ENCODE results near the gene UQCC2. TPM values are rescaled to one million over a fixed set of nuclear protein-coding genes. Genes with fewer than 3 reads are reported as not detected.

The UQCC2 gene
- total and polyA plus RNA-seq, 4 experiments from 2014 or later, result 22.8 to 57.9 (median 34.6) TPM

GRCh38 chr6:33714385-33715040, 3.0 kb upstream of the UQCC2 start:
- H3K36me3 ChIP-seq (ENCODE audit: insufficient read depth, low read length), result peaks cover 2% of the 10 kb centered on the region
- no peak for DNase-seq
- H3K27ac ChIP-seq (ENCODE audit: low read depth, low read length), result no peak overlapping the region
- H3K9me3 ChIP-seq (ENCODE audit: control insufficient read depth in 1 of 2, low read length in 2 of 2), result no peaks in the 10 kb centered on the region
- Mint-ChIP-seq H3K27me3 (no peaks in the 10 kb centered on the region), H3K9me3 (no peaks in the 10 kb centered on the region), H3K36me3 (peaks cover 0 to 9% of the 10 kb centered on the region in 2 donors), H3K4me3 (no peak overlapping the region), H3K27ac (no peak overlapping the region), H3K4me1 (peaks cover 15 to 25% (median 22%) of the 10 kb centered on the region in 4 donors)
- H3K4me1 ChIP-seq (ENCODE audit: insufficient read depth, low read length), result peaks cover 20% of the 10 kb centered on the region
- no peak overlapping the region for H3K4me3 ChIP-seq (ENCODE audit: low read length in 2 of 2)
- ChIA-PET POLR2A (ENCODE audit: partially characterized antibody) (interaction anchor here (1.3 kb wide), 1 partner anchor 94 kb away, joined by 3 read pairs; the partner anchor contains the start of gene ITPR3), CTCF (ENCODE audit: partially characterized antibody) (interaction anchor here (1.2 to 2.9 kb wide), 6 partner anchors 14 to 130 kb away, joined by 3 to 10 read pairs (median 4); no protein-coding TSS in a partner anchor)
- intact Hi-C loops (cut with micrococcal nuclease), result loop anchor here (5.0 to 10.0 kb wide), 3 partner anchors 260 to 523 kb away; partner anchors contain the start of genes CUTA, HMGA1, PHF1 and ZBTB9
- no peaks in the 10 kb centered on the region for H3K27me3 ChIP-seq (ENCODE audit: insufficient read depth, low read length)

- intact Hi-C loops (cut with micrococcal nuclease), result loop anchor here (5.0 to 10.0 kb wide), 3 partner anchors 259 to 524 kb away; partner anchors contain the start of genes CUTA, HMGA1, PHF1 and ZBTB9
- CTCF ChIA-PET (ENCODE audit: partially characterized antibody), result interaction anchor here (1.3 to 2.9 kb wide), 5 partner anchors 9 to 129 kb away, joined by 3 to 10 read pairs (median 5); no protein-coding TSS in a partner anchor
- Mint-ChIP-seq H3K36me3 (peaks cover 4 to 12% of the 10 kb centered on the region in 2 donors), H3K9me3 (no peaks in the 10 kb centered on the region), H3K4me1 (peaks cover 20 to 30% (median 23%) of the 10 kb centered on the region in 4 donors), H3K27ac (no peak overlapping the region), H3K4me3 (no peak overlapping the region), H3K27me3 (no peaks in the 10 kb centered on the region)
- POLR2A ChIA-PET (ENCODE audit: partially characterized antibody), result no interaction called here
- Histone ChIP-seq H3K4me3 (ENCODE audit: low read length in 2 of 2) (no peak overlapping the region), H3K4me1 (ENCODE audit: insufficient read depth, low read length) (peaks cover 22% of the 10 kb centered on the region), H3K36me3 (ENCODE audit: insufficient read depth, low read length) (peaks cover 5% of the 10 kb centered on the region), H3K9me3 (ENCODE audit: control insufficient read depth in 1 of 2, low read length in 2 of 2) (no peaks in the 10 kb centered on the region), H3K27ac (ENCODE audit: low read depth, low read length) (no peak overlapping the region), H3K27me3 (ENCODE audit: insufficient read depth, low read length) (no peaks in the 10 kb centered on the region)
- no peak for DNase-seq
Observed at GRCh38 chr6:33713786-33714185, 2.3 kb upstream of the UQCC2 start.

GRCh38 chr6:33712914-33713313, 1.4 kb upstream of the UQCC2 start:
- Histone ChIP-seq H3K27me3 (ENCODE audit: insufficient read depth, low read length) (no peaks in the 10 kb centered on the region), H3K27ac (ENCODE audit: low read depth, low read length) (no peak overlapping the region), H3K36me3 (ENCODE audit: insufficient read depth, low read length) (peaks cover 11% of the 10 kb centered on the region), H3K4me1 (ENCODE audit: insufficient read depth, low read length) (peaks cover 22% of the 10 kb centered on the region), H3K9me3 (ENCODE audit: control insufficient read depth in 1 of 2, low read length in 2 of 2) (no peaks in the 10 kb centered on the region), H3K4me3 (ENCODE audit: low read length in 2 of 2) (no peak overlapping the region)
- H3K9me3 Mint-ChIP-seq, result no peaks in the 10 kb centered on the region
- CTCF ChIA-PET (ENCODE audit: partially characterized antibody), result interaction anchor here (1.1 to 2.9 kb wide), 6 partner anchors 10 to 128 kb away, joined by 3 to 10 read pairs (median 4); no protein-coding TSS in a partner anchor
- POLR2A ChIA-PET (ENCODE audit: partially characterized antibody), result no interaction called here
- no peak overlapping the region for H3K27ac Mint-ChIP-seq
- peaks cover 20 to 30% (median 27%) of the 10 kb centered on the region in 4 donors for H3K4me1 Mint-ChIP-seq
- peak overlapping the region in 2 of 8 donors; percentile 8 to 49 for H3K4me3 Mint-ChIP-seq
- intact Hi-C loops (cut with micrococcal nuclease), result loop anchor here (5.0 to 10.0 kb wide), 3 partner anchors 258 to 524 kb away; partner anchors contain the start of genes CUTA, HMGA1, PHF1 and ZBTB9
- DNase-seq, result no peak
- H3K27me3 Mint-ChIP-seq, result no peaks in the 10 kb centered on the region
- peaks cover 4 to 14% of the 10 kb centered on the region in 2 donors for H3K36me3 Mint-ChIP-seq

GRCh38 chr6:33710296-33711121, 991 bp downstream of the UQCC2 start:
- Mint-ChIP-seq H3K4me3 (peak overlapping the region; percentile 96 to 99 (median 98)), H3K4me1 (peaks cover 23 to 38% (median 29%) of the 10 kb centered on the region in 4 donors), H3K36me3 (peaks cover 4 to 26% of the 10 kb centered on the region in 2 donors), H3K27ac (peak overlapping the region; percentile 93 to 99 (median 98)), H3K9me3 (no peaks in the 10 kb centered on the region), H3K27me3 (no peaks in the 10 kb centered on the region)
- ChIA-PET POLR2A (ENCODE audit: partially characterized antibody) (interaction anchor here (0.6 to 2.1 kb wide), 16 partner anchors 8 to 472 kb away, joined by 3 to 26 read pairs (median 6); partner anchors contain the start of genes BAK1 and ITPR3), CTCF (ENCODE audit: partially characterized antibody) (interaction anchor here (0.6 to 2.6 kb wide), 20 partner anchors 8 to 726 kb away, joined by 3 to 21 read pairs (median 6); no protein-coding TSS in a partner anchor)
- DNase-seq, result no peak
- H3K27me3 ChIP-seq (ENCODE audit: insufficient read depth, low read length), result no peaks in the 10 kb centered on the region
- peak overlapping the region; percentile 84 for H3K27ac ChIP-seq (ENCODE audit: low read depth, low read length)
- H3K4me3 ChIP-seq (ENCODE audit: low read length in 2 of 2), result peak overlapping the region; percentile 58 to 89
- H3K36me3 ChIP-seq (ENCODE audit: insufficient read depth, low read length), result peaks cover 11% of the 10 kb centered on the region
- H3K9me3 ChIP-seq (ENCODE audit: control insufficient read depth in 1 of 2, low read length in 2 of 2), result no peaks in the 10 kb centered on the region
- H3K4me1 ChIP-seq (ENCODE audit: insufficient read depth, low read length), result peaks cover 22% of the 10 kb centered on the region
- intact Hi-C loops (cut with micrococcal nuclease), result loop anchor here (1.0 to 10.0 kb wide), 8 partner anchors 14 to 527 kb away; partner anchors contain the start of genes CUTA, HMGA1, ITPR3 and LEMD2

- Histone ChIP-seq H3K27me3 (ENCODE audit: insufficient read depth, low read length) (no peaks in the 10 kb centered on the region), H3K4me1 (ENCODE audit: insufficient read depth, low read length) (peaks cover 22% of the 10 kb centered on the region), H3K4me3 (ENCODE audit: low read length in 2 of 2) (no peak overlapping the region), H3K27ac (ENCODE audit: low read depth, low read length) (no peak overlapping the region), H3K36me3 (ENCODE audit: insufficient read depth, low read length) (peaks cover 11% of the 10 kb centered on the region), H3K9me3 (ENCODE audit: control insufficient read depth in 1 of 2, low read length in 2 of 2) (no peaks in the 10 kb centered on the region)
- no peaks in the 10 kb centered on the region for H3K9me3 Mint-ChIP-seq
- H3K36me3 Mint-ChIP-seq, result peaks cover 4 to 26% of the 10 kb centered on the region in 2 donors
- H3K27ac Mint-ChIP-seq, result peak overlapping the region in 6 of 7 donors; percentile 12 to 98 (median 74)
- no peaks in the 10 kb centered on the region for H3K27me3 Mint-ChIP-seq
- intact Hi-C loops (cut with micrococcal nuclease), result loop anchor here (5.0 to 10.0 kb wide), 3 partner anchors 255 to 528 kb away; partner anchors contain the start of genes CUTA, HMGA1, PHF1 and ZBTB9
- DNase-seq, result no peak
- ChIA-PET POLR2A (ENCODE audit: partially characterized antibody) (interaction anchor here (1.4 kb wide), 1 partner anchor 9 kb away, joined by 5 read pairs; no protein-coding TSS in a partner anchor), CTCF (ENCODE audit: partially characterized antibody) (interaction anchor here (0.9 to 2.6 kb wide), 5 partner anchors 9 to 124 kb away, joined by 4 to 21 read pairs (median 7); no protein-coding TSS in a partner anchor)
- peak overlapping the region in 6 of 8 donors; percentile 5 to 99 (median 52) for H3K4me3 Mint-ChIP-seq
- peaks cover 23 to 41% (median 29%) of the 10 kb centered on the region in 4 donors for H3K4me1 Mint-ChIP-seq
Observed at GRCh38 chr6:33709605-33710295, 1.8 kb downstream of the UQCC2 start.

- DNase-seq, result no peak
- no peak overlapping the region for H3K27ac Mint-ChIP-seq
- intact Hi-C loops (cut with micrococcal nuclease), result no loop called here
Observed at GRCh38 chr6:33708516-33709204, 2.8 kb downstream of the UQCC2 start.

More at GRCh38 chr6:33708516-33709204, 2.8 kb downstream of the UQCC2 start:
- Mint-ChIP-seq H3K27me3 (no peaks in the 10 kb centered on the region), H3K4me3 (no peak overlapping the region), H3K9me3 (no peaks in the 10 kb centered on the region), H3K36me3 (peaks cover 4 to 29% of the 10 kb centered on the region in 2 donors), H3K4me1 (peaks cover 23 to 41% (median 30%) of the 10 kb centered on the region in 4 donors)
- POLR2A ChIA-PET (ENCODE audit: partially characterized antibody), result interaction anchor here (1.4 kb wide), 1 partner anchor 8 kb away, joined by 5 read pairs; no protein-coding TSS in a partner anchor
- H3K27ac ChIP-seq (ENCODE audit: low read depth, low read length), result no peak overlapping the region
- CTCF ChIA-PET (ENCODE audit: partially characterized antibody), result interaction anchor here (0.9 to 1.4 kb wide), 3 partner anchors 8 to 122 kb away, joined by 4 to 7 read pairs (median 4); no protein-coding TSS in a partner anchor
- no peak overlapping the region for H3K4me3 ChIP-seq (ENCODE audit: low read length in 2 of 2)
- H3K27me3 ChIP-seq (ENCODE audit: insufficient read depth, low read length), result no peaks in the 10 kb centered on the region
- H3K4me1 ChIP-seq (ENCODE audit: insufficient read depth, low read length), result peaks cover 22% of the 10 kb centered on the region
- H3K9me3 ChIP-seq (ENCODE audit: control insufficient read depth in 1 of 2, low read length in 2 of 2), result no peaks in the 10 kb centered on the region
- H3K36me3 ChIP-seq (ENCODE audit: insufficient read depth, low read length), result peaks cover 11% of the 10 kb centered on the region

Measured in CD4-positive, alpha-beta memory T cell (primary cell).